ENCODE data around the gene SPATA16.

GRCh38 chr3:173135059-173135458 lies 6.0 kb downstream of the SPATA16 start:
- no peak for TF ChIP-seq NR1H2 (CRISPR knock-in tag; IDR thresholded peaks at IDR 0.05; ENCODE audit: borderline replicate concordance, low read depth)
- TF ChIP-seq POLR2AphosphoS5 (IDR thresholded peaks at IDR 0.05; ENCODE audit: low read depth, low read length): no peak
- no peak for TF ChIP-seq POLR2A (IDR thresholded peaks at IDR 0.05; ENCODE audit: insufficient read depth in 1 of 2, low read depth in 2 of 2, low read length in 2 of 2)
- TF ChIP-seq HMGA1 (CRISPR knock-in tag; conservative IDR thresholded peaks at IDR 0.05): no peak
- no peak for TF ChIP-seq RFX5 (IDR thresholded peaks at IDR 0.05; ENCODE audit: low read depth, low read length)
- TF ChIP-seq TOPORS (CRISPR knock-in tag; IDR thresholded peaks at IDR 0.05): no peak
- TF ChIP-seq CTCF (CRISPR knock-in tag; IDR thresholded peaks at IDR 0.05): no peak
- no peak for TF ChIP-seq FOXA3 (CRISPR knock-in tag; IDR thresholded peaks at IDR 0.05)
- TF ChIP-seq CEBPZ (IDR thresholded peaks at IDR 0.05; ENCODE audit: low read length): no peak
- TF ChIP-seq BRCA1 (CRISPR knock-in tag; IDR thresholded peaks at IDR 0.05): no peak
- no peak for TF ChIP-seq DDIT3 (CRISPR knock-in tag; IDR thresholded peaks at IDR 0.05)
